MM.1S (cell line): ENCODE measurements around the gene ACVR1.

ENCODE experiments used
- CTCF ChIP-seq: fragments of 300-600 bp; sonication (generic); IDR thresholded peaks from 2 replicates; pipeline ENCODE4 v1.5.1; 2016; ENCODE audit warnings: antibody characterized with exemption, low read length, mixed read lengths
- EZH2phosphoT487 ChIP-seq: fragments of 300-600 bp; sonication (generic); IDR thresholded peaks from 2 replicates; pipeline ENCODE4 v1.6.1; 2018; ENCODE audit warnings: antibody characterized with exemption, low read length

GRCh38 chr2:157876066-157876785, at the start of gene ACVR1:
- no peak for TF ChIP-seq EZH2phosphoT487
- no peak for TF ChIP-seq CTCF
